ENCODE data around the gene PAX3.
A peak's percentile ranks its signal among the peaks of the same experiment; 100 is the strongest.

Gene PAX3

DNA sequence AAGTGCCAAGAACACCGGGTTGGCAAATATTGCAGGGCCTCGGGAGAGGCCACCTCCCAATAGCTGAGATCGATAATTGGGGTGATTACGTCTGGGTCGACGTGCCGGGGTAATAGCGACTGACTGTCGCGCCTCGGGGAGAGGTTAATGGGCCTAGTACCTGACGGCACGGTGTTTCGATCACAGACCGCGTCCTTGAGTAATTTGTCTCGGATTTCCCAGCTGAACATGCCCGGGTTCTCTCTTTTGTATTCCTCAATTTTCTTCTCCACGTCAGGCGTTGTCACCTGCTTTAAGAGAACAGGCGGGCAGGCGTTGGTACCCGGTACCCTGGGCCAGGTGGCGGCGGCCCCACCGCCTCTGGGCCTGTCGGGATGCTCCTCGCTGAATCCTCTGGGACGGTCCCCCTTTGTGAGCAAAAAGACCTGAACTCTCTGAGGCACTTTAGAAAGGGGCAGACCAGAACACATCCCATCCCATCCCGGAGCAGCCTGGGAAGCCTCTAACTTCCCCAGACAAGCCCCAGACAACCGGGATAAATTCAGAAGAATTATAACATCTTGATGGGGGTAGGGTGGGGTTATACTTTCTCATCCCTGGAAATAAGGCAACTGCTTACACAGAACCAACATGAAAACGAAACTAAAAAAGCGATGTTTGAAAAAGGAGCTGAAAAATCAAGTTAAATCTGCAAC lies 3.3 kb downstream of the PAX3 start:
- peak; percentile 17 for DNase-seq

DNA sequence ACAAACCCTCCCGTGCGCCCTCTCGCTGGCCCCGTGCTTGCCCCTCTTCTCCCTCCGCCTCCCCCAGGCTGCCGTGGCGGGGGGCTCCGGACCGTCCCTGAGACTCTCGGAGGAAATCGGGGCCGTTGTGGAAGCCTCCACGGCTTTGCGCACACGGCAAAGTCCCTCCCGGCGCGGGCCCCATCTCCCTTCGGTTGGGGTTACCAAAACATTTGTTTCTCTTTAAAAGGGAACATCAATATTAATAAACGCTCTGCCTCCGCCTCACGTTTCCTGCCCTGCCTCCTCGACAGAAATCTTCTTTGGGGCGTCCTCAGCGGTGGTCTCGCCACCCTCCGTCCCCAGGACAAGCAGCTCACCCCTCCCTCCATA lies 3.8 kb downstream of the PAX3 start:
- no peak for DNase-seq

DNA sequence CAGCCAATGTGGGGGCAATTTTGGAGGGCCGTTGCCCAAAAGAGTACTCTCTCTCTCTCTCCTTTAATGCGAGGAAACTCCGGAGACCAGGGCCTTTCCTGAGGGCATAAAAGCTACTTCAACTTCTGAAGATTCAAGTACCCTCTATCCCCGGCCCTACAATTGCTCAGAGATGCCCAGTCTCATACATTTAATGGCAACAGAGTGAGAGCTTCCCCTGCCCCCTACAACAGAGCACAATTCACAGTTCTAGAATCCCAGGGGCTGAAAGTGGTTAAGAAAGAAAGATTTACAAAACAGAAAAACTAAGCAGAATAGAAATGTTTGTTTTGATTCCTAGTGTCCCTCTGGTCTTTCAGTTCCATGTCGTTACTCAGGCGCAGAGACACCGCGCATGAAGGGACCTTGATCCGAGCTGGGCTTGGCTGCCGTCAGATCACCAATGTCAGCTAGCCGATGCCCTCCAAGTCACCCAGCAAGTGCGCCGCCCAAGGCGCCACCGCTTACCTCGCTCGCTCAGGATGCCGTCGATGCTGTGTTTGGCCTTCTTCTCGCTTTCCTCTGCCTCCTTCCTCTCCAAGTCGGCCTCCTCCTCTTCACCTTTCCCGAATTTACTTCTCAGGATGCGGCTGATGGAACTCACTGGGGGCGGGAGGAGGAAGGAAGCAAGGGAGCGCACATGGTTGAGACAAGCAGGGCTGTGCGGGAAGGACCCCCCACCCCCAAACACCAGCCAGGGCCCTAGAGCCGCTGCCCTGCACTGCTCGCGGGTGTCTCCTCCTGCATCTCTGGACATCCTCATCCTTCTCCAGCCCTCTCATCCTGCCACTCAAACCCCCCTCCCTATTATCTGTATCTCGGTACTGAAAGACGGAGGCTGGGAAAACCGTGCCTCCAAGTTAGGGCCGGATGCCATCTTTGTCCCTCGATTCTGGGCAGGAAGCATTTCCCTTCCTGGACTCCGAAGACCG lies 4.9 kb downstream of the PAX3 start:
- DNase-seq, result no peak

GRCh38 chr2:222292149-222293134 lies 6.4 kb downstream of the PAX3 start:
- no peak for DNase-seq

GRCh38 chr2:222291485-222291841 lies 7.3 kb downstream of the PAX3 start:
- DNase-seq, result no peak

- DNase-seq, result peak; percentile 55
Measured at GRCh38 chr2:222290736-222291484, 7.9 kb downstream of the PAX3 start.

- no peak for DNase-seq
Measured at GRCh38 chr2:222290401-222290735, 8.4 kb downstream of the PAX3 start.

- no peak for DNase-seq
Measured at GRCh38 chr2:222289278-222290160, 9.3 kb downstream of the PAX3 start.

DNA sequence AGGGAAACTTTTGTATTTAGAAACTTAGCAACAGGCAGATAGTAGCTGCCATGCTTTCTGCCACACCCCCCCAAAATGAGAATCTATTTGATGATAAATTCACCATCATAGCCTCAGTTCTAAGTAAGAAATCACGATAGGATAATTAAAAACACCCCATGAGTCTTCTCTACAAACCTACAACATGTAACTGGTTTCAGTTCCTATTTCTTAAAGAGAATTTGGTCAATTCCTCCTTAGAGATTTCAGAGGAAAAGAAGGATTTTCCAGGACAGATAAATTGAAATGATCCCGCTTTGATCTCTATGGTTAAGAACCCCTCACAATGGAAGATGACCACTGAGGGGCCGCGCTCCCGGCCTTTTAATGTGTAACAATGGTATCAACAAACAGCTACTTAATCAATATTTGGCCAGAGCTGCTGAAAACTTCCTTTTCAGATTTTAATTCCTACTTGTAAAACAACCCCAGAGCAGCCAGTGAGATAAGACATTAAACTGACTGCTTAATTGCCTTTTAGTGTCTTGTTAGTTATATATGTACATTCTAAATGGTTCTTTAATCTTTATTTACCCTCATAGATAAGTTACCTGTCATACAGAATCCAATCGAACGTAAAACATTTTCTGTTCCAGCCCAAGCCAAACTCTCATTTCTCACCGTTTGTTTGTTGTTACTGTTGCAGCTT lies 10.1 kb downstream of the PAX3 start:
- DNase-seq, result no peak

- DNase-seq, result no peak
Measured at GRCh38 chr2:222287862-222288479, 10.8 kb downstream of the PAX3 start.

DNA sequence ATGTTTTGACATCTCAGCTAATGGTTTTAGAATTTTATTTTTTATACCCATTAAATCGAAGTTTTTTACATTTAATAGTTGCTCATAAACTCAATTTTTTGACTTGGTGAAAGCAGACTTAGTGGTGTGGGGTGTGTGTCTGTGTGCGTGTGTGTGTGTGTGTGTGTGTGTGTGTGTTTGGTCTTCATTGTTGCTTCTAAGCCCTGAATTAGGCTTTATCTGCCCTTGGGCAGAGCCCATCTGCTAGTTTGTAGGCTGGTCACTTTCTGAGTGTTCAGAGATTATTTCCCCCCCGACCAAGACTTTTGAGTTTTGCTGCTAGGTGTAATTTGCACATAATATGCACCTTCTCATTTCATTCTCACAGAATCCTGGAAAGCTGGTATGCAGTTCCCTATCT lies 14.3 kb downstream of the PAX3 start:
- no peak for DNase-seq

- DNase-seq, result no peak
Measured at GRCh38 chr2:222283634-222284033, 15.2 kb downstream of the PAX3 start.

GRCh38 chr2:222281506-222281905 lies 17.3 kb downstream of the PAX3 start:
- DNase-seq, result peak; percentile 46

GRCh38 chr2:222280795-222281194 lies 18.0 kb downstream of the PAX3 start:
- DNase-seq, result peak; percentile 40

DNA sequence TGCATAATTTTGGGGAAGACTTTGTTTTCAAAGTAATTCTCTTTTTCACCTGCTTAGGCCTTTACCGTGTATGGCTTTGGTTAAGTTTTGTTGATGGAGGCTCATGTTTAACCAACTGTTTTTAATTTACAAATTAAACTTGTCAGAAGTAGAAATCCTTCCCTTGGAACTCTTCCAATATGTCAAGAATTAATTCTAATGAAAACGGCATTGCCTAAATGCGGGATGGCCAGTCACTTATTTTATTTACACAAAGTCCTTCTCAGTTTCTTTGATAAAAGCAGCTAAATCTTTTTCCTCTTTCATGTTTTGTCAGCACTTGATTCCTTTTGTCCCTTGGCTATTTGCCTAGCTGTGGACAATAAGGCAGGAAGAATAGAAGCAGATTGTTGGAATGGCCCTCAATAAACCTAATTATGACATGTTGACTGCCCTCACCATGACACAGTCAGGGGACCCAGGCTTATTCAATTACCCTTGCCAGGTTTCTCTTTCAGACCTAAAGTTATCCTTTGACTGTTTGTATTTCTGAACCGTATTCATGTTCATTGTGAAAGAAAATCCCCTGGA lies 26.3 kb downstream of the PAX3 start:
- no peak for DNase-seq

DNA sequence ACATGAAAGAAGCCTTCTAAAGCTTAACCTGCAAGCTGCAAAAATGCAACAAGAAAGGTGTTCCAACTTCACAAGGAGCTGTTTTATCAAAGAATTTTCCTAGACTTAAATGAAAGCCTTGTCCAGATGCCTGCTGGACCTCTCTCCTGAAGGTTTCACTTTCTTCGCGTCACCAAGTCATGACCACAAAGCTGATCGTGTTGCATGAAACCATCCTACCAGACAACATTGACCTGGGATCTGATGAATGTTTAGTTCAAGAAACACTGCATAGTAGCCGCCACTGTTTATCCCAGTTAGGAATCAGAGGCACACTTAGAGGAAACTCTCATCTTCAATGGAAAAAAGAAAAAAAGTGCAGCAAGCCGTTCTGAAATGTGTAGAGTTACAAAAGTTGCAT lies 26.9 kb downstream of the PAX3 start:
- DNase-seq, result no peak

- no peak for DNase-seq
Measured at GRCh38 chr2:222270396-222270795, 28.4 kb downstream of the PAX3 start.

DNA sequence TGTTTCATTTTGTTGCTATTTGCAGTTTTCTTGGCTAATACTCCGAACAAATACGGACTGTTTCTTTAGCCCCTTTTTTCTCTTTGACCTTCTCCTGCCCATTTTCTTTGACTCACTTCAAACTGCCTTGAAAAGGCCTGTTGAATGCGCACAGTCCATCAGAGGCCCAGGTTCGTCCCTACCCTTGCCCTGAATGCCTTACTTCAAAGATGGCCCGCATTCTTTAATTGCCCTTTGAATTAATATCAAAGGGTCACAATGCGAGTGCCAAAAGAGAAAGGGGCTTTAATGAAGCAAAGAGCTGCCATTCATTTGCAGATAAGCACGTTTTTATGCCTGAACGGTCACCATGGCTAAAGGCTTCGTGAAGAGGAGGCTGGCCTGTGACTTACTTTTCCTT lies 29.7 kb downstream of the PAX3 start:
- no peak for DNase-seq

- DNase-seq, result peak; percentile 50
Measured at GRCh38 chr2:222268311-222268990, 30.3 kb downstream of the PAX3 start.
